ENCODE results near the gene THBS2. TPM values are rescaled to one million over a fixed set of nuclear protein-coding genes. Genes with fewer than 3 reads are reported as not detected.

The THBS2 gene
- polyA plus RNA-seq, 1 donor = 33.9 TPM

GRCh38 chr6:169249057-169249456 is 4.6 kb downstream of the THBS2 start:
- DNase-seq (ENCODE audit: low read depth) = no peak

- DNase-seq (ENCODE audit: low read depth) = no peak
Observed at GRCh38 chr6:169248521-169248971, 5.1 kb downstream of the THBS2 start.

- DNase-seq (ENCODE audit: low read depth) = no peak
Observed at GRCh38 chr6:169247991-169248390, 5.7 kb downstream of the THBS2 start.

- DNase-seq (ENCODE audit: low read depth) = no peak
Observed at GRCh38 chr6:169247419-169247818, 6.2 kb downstream of the THBS2 start.

- no peak for DNase-seq (ENCODE audit: low read depth)
Observed at GRCh38 chr6:169246445-169246844, 7.2 kb downstream of the THBS2 start.

GRCh38 chr6:169244684-169245383 is 8.8 kb downstream of the THBS2 start:
- no peak for DNase-seq (ENCODE audit: low read depth)

- DNase-seq (ENCODE audit: low read depth) = no peak
Observed at GRCh38 chr6:169243661-169244060, 10.0 kb downstream of the THBS2 start.

- DNase-seq (ENCODE audit: low read depth) = no peak
Observed at GRCh38 chr6:169243186-169243585, 10.5 kb downstream of the THBS2 start.

GRCh38 chr6:169241688-169242350 is 11.8 kb downstream of the THBS2 start:
- no peak for DNase-seq (ENCODE audit: low read depth)

- no peak for DNase-seq (ENCODE audit: low read depth)
Observed at GRCh38 chr6:169240591-169241390, 12.9 kb downstream of the THBS2 start.

GRCh38 chr6:169240125-169240524 is 13.5 kb downstream of the THBS2 start:
- DNase-seq (ENCODE audit: low read depth) = no peak

GRCh38 chr6:169239181-169239580 is 14.5 kb downstream of the THBS2 start:
- DNase-seq (ENCODE audit: low read depth) = no peak

- DNase-seq (ENCODE audit: low read depth) = no peak
Observed at GRCh38 chr6:169238766-169239165, 14.9 kb downstream of the THBS2 start.

GRCh38 chr6:169237496-169238134 is 16.0 kb downstream of the THBS2 start:
- DNase-seq (ENCODE audit: low read depth) = no peak

GRCh38 chr6:169236988-169237387 is 16.7 kb downstream of the THBS2 start:
- DNase-seq (ENCODE audit: low read depth) = no peak

GRCh38 chr6:169236545-169236944 is 17.1 kb downstream of the THBS2 start:
- DNase-seq (ENCODE audit: low read depth) = no peak

GRCh38 chr6:169235286-169235685 is 18.4 kb downstream of the THBS2 start:
- no peak for DNase-seq (ENCODE audit: low read depth)

- no peak for DNase-seq (ENCODE audit: low read depth)
Observed at GRCh38 chr6:169234634-169235033, 19.0 kb downstream of the THBS2 start.

GRCh38 chr6:169233832-169234231 is 19.8 kb downstream of the THBS2 start:
- DNase-seq (ENCODE audit: low read depth) = no peak

- DNase-seq (ENCODE audit: low read depth) = no peak
Observed at GRCh38 chr6:169233181-169233580, 20.5 kb downstream of the THBS2 start.

GRCh38 chr6:169232507-169232931 is 21.1 kb downstream of the THBS2 start:
- DNase-seq (ENCODE audit: low read depth) = no peak

All from forelimb muscle (tissue), 1 donor.